ENCODE results near the gene MLLT6.
A peak's percentile ranks its signal among the peaks of the same experiment; 100 is the strongest.

The MLLT6 gene

DNA sequence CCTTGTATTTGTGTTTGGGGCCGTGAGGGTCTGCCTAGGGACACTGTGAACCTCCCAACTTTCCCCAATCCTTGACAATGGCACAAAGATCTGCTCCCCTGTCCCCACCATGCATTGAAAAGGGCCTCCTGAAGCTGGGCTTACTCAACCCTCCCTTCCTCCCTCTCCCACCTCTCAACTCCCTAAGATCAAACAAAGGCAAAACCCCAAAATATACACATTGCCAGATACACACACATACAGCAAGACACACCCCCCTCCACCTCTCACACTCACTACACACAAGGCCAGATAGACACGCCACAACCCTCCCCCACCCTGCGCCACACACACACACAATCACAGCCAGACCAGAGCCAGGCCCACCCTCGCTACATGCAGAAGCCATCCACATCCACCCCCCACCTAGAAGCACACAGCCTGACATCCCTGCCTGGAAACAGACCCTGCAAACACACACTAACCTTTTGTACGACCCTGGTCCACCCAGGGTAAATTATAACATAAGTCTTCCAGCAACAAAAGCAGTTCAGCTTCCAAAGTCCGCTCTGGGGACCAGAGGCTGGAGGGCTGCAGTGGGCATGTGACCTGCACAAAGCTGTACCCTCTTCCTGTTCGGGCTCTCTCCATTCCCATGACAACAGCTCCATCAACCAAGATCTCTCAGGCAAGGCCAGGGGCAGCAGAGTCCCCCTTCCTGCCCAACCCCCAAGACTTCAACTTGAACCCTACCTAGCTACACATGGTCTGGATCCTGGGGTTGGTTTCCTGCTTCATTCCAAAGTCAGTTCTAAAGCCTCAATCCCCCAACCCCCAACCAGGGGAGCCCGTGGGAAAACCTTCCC is 41.2 kb downstream of the MLLT6 start:
- DNase-seq = no peak

DNA sequence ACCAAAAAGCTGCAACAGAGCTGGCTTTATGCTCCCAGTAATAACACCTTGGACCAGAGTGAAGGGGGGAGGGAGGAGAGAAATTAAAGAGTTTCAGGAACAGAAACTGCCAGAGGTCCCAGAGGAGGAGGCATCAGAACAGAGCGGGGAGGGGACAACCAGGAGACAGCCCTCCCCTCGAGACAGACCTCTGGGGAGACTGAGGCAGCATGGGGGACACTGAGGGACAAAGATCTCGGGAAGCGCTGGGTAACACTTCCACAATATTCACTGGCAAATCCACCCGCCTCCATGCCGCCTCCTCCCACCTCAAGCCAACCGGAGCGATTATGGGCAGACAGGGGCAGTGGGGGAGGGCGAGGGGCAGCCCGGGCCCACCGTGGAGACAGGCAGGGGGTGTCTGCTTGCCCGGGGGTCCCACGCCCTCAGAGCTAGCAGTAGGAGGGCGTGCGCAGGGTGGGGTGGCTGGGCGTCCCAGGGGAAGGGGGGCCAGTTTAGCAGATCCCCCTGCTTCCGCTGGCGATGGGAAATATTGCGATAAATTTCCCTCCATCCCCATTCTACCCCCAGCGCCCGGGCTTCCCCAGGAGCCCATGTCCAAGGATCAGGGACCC is 41.9 kb downstream of the MLLT6 start:
- no peak for DNase-seq

DNA sequence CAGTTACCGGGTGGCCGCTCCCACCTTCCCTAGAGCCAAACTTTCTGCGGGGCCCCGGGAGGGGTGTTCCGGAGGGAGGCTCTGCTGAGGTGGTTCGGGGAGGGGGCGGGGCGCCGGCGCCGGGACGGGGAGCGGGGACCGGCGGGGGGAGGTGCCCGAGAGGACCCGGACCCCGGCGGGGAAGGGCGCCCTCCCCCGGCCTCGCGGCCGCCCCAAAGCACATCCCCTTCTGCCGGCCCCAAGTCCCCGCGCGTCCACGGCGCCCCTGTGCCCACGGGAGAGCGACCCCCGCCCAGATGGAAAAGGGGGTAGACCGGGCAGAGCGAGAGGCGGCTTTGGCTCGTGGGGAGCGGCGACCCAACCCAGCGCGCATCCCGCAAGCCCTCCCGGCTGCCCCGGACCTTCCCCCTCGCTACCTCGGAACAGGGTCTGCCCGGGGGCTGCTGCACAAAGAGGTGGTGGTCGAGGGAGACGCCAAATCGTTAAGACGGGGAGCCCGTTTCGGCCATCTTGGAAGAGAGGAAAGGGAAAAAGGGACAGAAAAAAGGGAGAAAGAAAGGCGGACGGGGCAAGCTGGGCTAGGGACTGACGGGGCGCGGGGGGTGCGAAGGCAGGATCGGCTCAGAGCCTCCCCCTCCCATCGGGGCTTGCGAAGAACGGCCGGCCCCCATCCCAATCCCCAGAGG is 42.5 kb downstream of the MLLT6 start:
- DNase-seq = no peak

DNA sequence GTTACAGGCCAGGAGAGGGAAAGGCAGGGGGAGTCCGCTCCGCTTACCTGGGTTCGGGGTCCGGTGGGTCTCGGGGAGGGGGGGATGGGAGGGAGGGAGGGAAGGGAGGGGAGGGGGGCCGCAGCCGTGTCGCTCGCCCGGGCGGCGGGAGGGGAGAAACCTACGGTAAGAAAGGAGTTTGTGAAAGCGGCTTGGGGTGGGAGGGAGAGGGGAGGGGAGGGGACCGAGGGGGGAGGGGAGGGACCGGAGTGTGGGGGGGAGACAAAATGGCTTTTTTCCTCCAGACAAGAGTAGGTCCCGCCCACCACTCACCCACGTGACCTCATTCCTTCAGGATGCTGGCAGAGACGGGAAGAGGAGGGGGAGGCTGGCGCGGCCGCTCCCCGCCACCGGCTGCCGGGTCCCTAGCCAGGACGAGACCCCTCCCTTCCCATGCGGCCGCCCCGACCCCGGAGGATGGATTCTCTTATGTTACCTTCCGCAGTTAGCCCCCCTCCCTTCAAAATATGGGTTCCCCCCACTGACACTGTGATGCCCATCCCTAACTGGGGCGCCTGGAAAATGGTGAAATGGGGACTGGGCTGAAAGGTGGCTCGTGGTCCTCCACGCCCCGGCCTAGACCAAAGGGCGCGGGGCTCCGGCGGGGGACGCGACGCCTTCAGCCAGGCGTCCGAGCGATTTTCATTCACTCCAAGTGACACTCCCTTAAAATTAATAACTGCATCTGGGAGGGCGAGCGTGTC is 43.2 kb downstream of the MLLT6 start, which contains the start of gene PCGF2:
Gene PCGF2 (minus strand): TSS at position 188 of the 743 bp plus-strand sequence. CDS start 7,934 bp downstream, outside the sequence.
- DNase-seq = peak; percentile 56

DNA sequence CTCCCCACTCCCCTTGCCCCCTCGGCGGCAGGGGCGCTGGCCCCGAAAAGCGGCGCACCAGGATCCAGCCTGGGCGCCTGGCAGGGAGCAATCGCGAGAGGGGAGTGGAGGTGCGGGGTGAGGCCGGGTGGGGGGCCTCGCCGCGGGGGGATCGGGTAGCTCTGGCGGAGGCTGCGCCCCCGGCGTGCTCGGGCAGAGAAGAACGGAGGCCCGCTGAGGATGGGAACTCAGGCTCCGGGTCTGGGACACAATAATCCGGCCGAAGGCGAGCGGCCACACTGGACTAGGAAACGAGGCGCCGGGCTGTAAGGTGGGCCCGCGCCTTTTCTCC is 43.8 kb downstream of the MLLT6 start:
- DNase-seq = no peak

DNA sequence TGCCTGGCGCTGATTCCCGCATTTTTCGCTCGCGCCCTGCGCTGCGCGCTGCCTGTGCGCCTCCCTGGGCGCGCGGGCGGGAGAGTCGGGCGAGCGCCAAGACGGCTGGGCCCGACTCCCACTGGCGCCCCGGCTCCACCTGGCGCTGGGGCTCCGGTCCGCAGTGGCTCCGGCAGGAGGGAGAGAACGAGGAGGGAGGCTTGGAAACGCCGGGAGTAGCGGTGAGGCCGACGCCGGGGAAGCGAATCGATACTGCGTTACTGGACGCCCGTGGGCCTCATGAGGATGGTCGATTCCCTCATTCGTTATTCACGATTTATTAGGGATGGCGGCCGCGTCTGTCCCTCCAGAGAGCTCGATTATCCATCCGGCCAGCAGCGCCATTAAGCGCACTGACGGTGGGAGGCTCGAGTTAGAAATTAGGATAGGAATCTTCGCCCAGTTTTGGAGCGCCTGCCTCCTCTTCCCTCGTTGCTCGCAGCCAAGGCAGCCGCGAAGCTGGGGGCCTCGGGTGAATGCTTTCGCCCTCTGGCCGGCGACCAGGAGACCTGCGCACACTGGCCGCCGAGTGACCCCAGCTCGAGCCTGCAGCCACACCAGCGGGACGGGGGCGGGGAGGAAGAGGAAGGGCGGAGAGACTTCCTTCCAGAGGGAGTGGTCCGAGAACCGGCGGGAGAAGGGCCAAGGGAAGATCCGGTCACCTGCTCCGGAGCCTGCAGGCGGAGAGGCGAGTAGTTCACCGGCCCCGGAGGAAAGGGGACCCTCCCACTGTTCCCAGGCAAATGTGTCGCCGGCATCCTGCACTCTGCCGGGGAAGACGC is 44.4 kb downstream of the MLLT6 start:
- DNase-seq = no peak

DNA sequence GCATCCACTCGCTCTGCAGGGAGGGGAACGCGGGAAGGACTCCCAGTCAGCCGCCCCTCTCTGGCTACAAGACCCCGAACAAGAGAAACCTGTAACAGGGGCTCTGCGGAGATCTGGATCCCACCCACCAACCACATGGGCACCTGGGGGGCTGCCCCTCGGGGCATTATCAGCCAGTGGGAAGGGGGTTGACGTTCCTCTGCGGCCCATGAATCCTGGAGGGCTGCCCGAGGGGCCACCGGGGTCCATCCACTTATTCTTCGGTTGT is 44.9 kb downstream of the MLLT6 start:
- DNase-seq = no peak

DNA sequence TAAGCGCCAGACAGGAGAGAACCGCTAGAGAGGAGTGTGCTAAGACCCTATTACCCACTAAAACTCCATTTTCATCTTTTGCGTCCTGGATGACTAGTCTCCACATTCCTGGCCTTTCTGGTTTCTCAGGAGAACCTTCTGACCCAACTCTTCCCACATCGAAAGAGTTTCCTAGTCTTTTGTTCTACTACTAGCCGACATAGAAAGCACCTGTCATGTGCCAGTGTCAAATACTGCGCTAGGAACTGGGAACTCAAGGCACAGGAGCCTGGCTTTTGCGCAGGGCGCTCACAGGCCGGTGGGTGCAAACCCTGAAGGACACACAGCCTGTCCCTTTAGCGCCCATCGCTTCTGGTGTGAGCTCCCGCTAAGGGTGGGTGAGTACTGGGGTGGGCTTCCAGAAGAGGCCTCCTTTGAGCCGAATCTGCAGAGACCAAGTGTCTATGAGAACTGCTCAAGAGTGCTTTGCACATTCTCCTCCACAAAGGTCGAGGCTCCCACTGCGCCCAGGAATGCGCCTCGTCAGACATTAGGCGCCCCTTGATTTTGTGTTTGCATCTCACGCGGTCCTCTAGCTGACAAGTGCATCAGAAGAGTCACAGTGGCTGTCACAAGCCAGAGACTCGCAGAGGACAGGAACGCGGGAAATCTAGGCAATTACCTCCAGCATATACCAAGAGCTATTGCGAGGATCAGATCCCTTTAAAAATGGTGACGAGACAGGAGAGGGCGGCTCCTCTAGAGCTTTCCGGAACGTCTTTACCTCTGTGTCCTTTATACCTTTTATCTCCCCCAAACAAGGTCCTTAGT is 45.4 kb downstream of the MLLT6 start:
- no peak for DNase-seq

DNA sequence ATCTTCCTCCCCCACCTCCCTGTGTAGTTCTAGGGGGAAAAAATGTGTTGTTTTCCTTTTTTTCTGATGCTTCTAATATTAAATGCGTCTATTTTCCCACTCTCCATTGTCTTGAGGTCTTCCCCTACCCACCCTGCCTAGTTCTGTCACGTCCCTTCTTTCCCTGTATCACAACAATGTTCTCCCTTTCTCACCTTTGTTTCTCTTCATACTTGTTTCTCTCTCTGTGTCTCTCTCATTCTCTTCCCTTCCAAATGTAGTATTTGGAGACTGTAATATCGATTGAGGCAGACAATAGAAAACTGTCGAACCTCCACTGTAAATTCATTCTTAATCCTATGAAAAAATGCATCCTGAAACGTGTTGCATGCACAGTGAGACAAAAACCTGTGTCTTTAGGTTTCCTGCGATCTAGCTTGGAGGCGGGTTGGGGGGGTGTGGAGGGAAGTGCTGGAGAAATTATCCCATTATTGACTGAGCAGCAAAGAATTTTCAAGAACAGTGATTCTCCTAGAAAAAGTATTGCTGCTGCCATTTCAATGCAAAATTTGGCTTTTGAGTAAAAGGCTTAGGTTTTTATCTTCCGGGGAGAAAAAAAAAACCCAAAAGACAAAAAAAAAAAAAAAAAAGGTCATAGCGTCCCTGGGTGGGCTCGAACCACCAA is 46.2 kb downstream of the MLLT6 start:
- no peak for DNase-seq

DNA sequence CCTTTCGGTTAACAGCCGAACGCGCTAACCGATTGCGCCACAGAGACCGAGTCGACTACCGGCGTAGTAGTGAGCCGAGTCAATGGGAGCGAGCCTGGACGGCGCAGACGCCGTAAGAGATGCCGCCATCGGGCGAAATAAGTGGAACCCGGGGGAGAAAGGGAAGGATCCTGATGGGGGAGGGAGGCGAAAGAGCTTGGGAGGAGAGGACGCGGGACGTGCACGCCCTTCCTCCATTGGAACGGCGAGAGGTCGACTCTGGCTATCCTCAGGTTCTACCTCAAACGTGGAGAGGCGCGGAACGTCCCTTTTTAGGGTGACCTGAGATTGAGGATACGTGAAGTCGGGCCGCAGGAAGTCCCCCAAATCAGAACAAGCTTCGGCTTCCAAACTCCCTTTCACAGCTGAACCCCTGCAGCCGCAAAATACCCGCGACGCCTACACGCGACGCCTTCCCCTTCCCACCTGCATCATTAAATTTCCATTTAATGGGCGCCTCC is 46.8 kb downstream of the MLLT6 start:
- peak; percentile 22 for DNase-seq

DNA sequence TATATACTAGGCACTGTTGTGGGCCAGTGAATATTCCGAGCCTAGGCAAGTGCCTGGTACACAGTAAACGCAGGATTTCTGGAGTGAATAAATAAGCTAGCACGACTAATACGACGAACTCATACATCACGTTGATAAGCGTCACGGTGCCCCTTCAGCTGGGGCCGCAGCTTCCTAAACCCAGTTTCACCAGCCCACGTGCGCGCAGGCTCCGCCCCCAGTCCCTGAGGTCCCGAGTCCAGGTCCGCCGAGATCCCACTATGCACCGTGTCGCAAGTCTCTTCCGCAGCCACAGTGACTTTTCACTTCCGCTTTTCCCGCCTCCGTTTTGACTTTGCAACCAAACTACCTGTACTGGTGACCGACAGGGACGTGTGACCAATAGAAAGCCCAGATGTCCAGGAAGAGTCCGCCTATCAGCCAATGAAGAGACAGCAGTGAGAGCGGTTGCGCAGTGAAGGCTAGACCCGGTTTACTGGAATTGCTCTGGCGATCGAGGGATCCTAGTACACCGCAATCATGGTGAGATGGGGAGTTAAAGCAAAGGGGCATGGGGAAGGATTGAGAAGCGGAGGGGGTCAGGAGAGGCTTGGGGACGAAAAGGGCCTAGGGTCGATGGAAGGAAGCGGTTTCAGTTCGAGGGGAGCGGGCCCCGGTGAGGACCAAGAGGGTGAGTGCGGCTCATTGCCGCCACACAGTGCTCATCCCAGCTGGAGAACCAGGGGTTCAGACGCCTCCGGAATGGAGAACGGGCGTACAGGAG is 47.4 kb downstream of the MLLT6 start, which contains the start of gene PSMB3:
Gene PSMB3 (plus strand): TSS at position 434 of the 763 bp plus-strand sequence. CDS start 86 bp downstream, at position 520.
- DNase-seq = peak; percentile 99

DNA sequence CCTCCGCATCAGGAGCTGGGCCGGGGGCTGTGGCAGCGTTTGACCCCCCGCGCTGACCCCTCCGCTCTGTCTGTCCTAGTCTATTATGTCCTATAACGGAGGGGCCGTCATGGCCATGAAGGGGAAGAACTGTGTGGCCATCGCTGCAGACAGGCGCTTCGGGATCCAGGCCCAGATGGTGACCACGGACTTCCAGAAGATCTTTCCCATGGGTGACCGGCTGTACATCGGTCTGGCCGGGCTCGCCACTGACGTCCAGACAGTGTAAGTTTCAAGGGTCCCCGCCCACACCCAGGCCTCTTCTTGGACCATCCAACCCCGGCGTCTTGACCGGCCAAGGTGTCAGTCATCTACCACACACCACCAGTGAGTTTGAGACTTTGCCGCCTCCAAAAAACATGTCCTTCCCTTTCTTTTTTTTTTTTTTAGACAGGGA is 48.0 kb downstream of the MLLT6 start:
- no peak for DNase-seq

DNA sequence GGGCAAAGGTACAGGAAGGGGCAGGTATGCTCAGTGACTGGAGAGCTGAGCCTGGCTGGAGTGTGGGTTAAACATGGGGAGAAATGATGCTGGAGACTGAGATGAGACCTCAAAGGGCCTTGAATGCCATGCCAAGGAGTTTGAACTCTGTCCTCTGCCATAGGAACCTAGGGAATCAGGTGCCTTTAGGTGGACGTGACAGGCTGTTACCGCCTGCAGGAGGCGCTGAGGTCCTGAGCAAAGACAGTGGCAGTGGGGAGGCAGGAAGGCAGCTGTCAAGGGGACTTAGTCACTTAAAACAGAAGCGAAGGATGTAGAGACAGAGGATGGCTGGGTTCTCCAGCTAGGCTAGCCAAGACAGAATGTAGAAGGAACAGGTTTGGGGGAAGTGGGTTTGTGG is 56.5 kb downstream of the MLLT6 start:
- DNase-seq = no peak

DNA sequence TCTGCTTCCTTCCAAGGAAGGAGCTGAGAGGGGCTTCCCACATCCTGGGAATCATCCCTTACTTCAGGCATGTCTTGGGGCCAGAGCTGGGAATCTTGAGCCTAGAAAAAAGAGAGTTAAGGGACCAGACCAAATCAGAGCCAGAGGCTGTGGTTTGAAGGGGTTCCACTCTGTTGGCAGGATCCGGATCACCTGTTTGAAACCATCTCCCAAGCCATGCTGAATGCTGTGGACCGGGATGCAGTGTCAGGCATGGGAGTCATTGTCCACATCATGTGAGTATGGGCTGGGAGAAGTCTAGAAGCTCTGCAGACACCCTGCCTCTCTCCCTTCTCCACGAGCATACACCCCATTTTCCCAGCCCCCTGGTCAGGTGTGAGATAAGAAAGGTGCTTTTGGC is 57.2 kb downstream of the MLLT6 start:
- no peak for DNase-seq

DNA sequence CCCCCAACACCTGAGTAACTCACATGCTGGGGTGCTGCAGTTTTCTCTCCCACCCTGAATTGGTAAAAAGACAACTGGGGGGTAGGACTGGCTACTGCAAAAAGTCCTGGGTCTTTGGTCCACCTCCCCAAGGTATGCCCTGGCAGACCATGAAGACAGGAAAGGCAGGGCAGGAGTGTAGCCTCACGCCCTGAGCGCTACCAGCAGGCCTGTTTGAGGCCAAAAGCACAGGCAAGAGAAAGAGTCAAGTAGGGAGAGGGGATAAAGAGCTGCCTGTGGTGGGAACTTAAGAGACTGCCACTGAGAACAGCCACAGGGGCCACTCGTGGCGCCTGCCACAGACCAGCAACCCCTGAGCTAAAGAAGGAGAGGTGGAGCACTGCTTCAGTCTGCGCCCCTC is 61.3 kb downstream of the MLLT6 start:
- no peak for DNase-seq

DNA sequence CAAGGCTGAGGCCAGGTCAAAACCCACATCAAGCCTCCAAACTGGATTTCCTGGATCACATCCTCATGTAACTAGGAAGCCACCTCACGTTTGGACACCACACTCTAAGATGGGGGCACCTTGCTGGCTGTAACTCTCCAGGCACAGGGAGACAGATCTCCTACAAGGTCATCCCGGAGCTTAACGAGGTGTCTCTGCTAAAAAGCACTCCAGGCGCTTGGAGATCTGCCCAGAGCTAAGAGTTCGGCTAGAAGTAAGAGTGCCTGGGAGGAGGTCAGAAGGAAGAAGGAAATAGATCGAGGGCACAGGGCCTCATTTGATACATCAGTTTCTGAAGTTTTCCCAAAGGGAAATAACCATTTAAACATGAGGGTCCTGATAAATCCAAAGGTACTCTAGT is 63.3 kb downstream of the MLLT6 start:
- no peak for DNase-seq

DNA sequence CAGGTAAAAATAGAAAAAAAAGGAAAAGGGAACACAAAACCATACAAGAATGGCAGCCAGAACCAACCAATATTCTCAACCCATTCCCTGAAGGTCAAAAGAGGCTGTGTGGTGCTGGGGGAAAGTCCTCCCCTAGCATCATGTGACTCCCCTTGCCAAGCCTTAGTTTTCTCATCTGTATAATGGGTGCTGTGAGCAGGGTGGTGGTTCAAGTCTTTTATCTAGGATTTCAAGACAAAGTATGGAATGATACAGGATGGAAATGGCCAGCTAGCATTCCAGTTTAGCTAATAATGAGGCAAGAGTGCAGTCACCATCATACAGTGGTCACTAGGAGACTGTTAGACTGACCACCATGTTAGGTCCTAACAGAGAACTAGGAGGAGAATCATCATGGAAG is 68.2 kb downstream of the MLLT6 start:
- no peak for DNase-seq

DNA sequence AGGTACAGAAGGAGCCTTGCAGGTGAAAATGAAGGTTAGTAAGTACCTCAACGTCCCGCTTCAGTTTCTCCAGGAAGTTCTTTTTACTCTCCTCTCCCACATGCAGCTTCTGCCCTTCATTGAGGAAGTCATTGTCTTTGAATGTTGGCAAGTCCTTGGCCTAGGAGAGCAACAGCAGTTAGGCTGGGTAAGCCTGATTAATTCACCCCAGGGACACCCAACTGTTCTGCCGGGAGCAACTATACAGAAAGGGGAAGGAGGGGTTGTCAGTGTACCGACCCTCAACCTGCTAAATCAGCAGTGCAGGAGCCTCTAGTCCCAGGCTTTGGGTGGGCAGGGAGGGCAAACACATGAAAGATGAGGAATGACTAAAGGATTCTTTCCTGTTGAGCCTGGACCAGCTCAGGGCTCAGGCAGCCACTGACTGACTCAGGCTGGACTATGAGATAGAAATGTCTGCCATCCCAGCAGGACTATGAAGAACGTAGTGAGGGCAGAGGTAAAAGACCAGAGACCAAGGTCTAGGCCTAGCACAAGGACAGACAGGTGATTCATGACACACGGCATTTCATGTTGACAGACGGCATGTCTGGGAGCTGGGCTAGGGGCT is 72.7 kb downstream of the MLLT6 start:
- DNase-seq = no peak
